Measurements from ENCODE around the gene ARHGEF37. TPM values are rescaled to one million over a fixed set of nuclear protein-coding genes. Genes with fewer than 3 reads are reported as not detected.

Gene ARHGEF37
- total and polyA plus RNA-seq, 9 of the 15 experiments (the other 6 are each of a cell fraction or from before 2014, with no cell fraction given), result 0.01 to 0.27 (median 0.05) TPM

GRCh38 chr5:149656576-149657182 is 75.4 kb downstream of the ARHGEF37 start (continued):
- TF ChIP-seq NKRF (IDR thresholded peaks at IDR 0.05; ENCODE audit: borderline replicate concordance) (no peak), BCOR (IDR thresholded peaks at IDR 0.05) (no peak), L3MBTL2 (IDR thresholded peaks at IDR 0.05) (no peak), HMGXB4 (CRISPR knock-in tag; IDR thresholded peaks at IDR 0.05) (no peak), CBX3 (IDR thresholded peaks at IDR 0.05; ENCODE audit: borderline replicate concordance in 1 of 2, low read length in 2 of 2) (peak in 1 of 2 experiments; percentile 95; a peak in 2 of 3 replicates), HMGN3 (IDR thresholded peaks at IDR 0.05; ENCODE audit: borderline replicate concordance, extremely low read depth, insufficient read length, low read depth, low read length) (no peak), REST (IDR thresholded peaks at IDR 0.05; ENCODE audit: borderline replicate concordance) (peak; percentile 77), REST (CRISPR knock-in tag; IDR thresholded peaks at IDR 0.05; ENCODE audit: low read depth) (no peak), CEBPB (tag; IDR thresholded peaks at IDR 0.05) (no peak), SREBF2 (CRISPR knock-in tag; IDR thresholded peaks at IDR 0.05) (no peak), FOXJ2 (tag; IDR thresholded peaks at IDR 0.05) (no peak), ZBTB9 (CRISPR knock-in tag; IDR thresholded peaks at IDR 0.05) (no peak), NR1H2 (CRISPR knock-in tag; IDR thresholded peaks at IDR 0.05) (no peak), STAG1 (CRISPR knock-in tag; IDR thresholded peaks at IDR 0.05; ENCODE audit: borderline replicate concordance) (peak; percentile 64; the same call in 1 of the 2 replicates), RCOR1 (IDR thresholded peaks at IDR 0.05; ENCODE audit: borderline replicate concordance in 1 of 2, low read depth in 2 of 2, low read length in 2 of 2) (peak in 1 of 2 experiments; percentile 49; a peak in 1 of 4 replicates)

Measured in K562 (cell line).